H1 (cell line): ENCODE results near the gene SLC43A2. TPM values are rescaled to one million over a fixed set of nuclear protein-coding genes. Genes with fewer than 3 reads are reported as not detected.

Experiments used
- CTCF ChIA-PET: fragments of 300-600 bp; sonication (Branson Sonifier 250); formaldehyde crosslinking; loops from one replicate; lab custom pipeline; 2021; ENCODE audit not compliant: partially characterized antibody; lab: Charles Lee
- POLR2A ChIA-PET: fragments of 300-600 bp; sonication (Branson Sonifier 250); formaldehyde crosslinking; loops from one replicate; lab custom pipeline; 2021; ENCODE audit warnings: inconsistent platforms; ENCODE audit not compliant: partially characterized antibody; lab: Charles Lee
- DNase-seq, 2 experiments: peaks; one replicate each; pipeline versions ENCODE4 v3.0.0 to v3.0.0-alpha.2; 2010 to 2022; ENCODE audit warnings: low spot score in 2 of 2, low read depth in 1 of 2, mixed read lengths in 1 of 2
- FAIRE-seq: peaks from 2 replicates; lab custom pipeline; 2011; peaks lifted over from hg19 to GRCh38; lab: Jason Lieb, UNC
- H2AFZ ChIP-seq: 2 replicates; pipeline ENCODE4 v1.8.1; 2012; ENCODE audit warnings: low read length, inconsistent platforms
- H2AK5ac ChIP-seq: 2 replicates; pipeline ENCODE4 v1.6.1; 2013; ENCODE audit warnings: low read depth, low read length
- H2BK120ac ChIP-seq: replicated peaks from 2 replicates; pipeline ENCODE3; 2013; ENCODE audit warnings: low read depth, low read length, inconsistent platforms
- H2BK12ac ChIP-seq: 2 replicates; pipeline ENCODE4 v1.6.1; 2013; ENCODE audit warnings: low read depth, low read length
- H2BK15ac ChIP-seq: 2 replicates; pipeline ENCODE4 v1.6.1; 2013; ENCODE audit warnings: low read length
- H2BK20ac ChIP-seq: 2 replicates; pipeline ENCODE4 v1.6.1; 2013; ENCODE audit warnings: low read length
- H2BK5ac ChIP-seq: 2 replicates; pipeline ENCODE4 v1.6.1; 2013; ENCODE audit warnings: low read depth, low read length
- H3K14ac ChIP-seq: 2 replicates; pipeline ENCODE4 v1.6.1; 2013; ENCODE audit warnings: inconsistent platforms; ENCODE audit not compliant: insufficient read length
- H3K18ac ChIP-seq: 2 replicates; pipeline ENCODE4 v1.6.1; 2013; ENCODE audit warnings: low read length; ENCODE audit errors: extremely low read depth
- H3K23ac ChIP-seq: 2 replicates; pipeline ENCODE4 v1.6.1; 2013; ENCODE audit warnings: inconsistent platforms; ENCODE audit not compliant: insufficient read length
- H3K23me2 ChIP-seq: 2 replicates; pipeline ENCODE4 v1.6.1; 2013; ENCODE audit warnings: low read depth, low read length
- H3K27ac ChIP-seq: 2 replicates; pipeline ENCODE4 v1.6.1; 2011; ENCODE audit warnings: low read depth, low read length, inconsistent platforms
- H3K27me3 ChIP-seq, 4 experiments: replicated peaks in 1 of 4; 1 replicate in 1 of 4; 2 replicates in 3 of 4; pipeline versions ENCODE4 v1.6.1 to v1.8.1; 2011 to 2013; ENCODE audit warnings: low read length in 3 of 4, mild to moderate bottlenecking in 3 of 4, inconsistent platforms in 2 of 4, mixed read lengths in 2 of 4, moderate library complexity in 1 of 4; ENCODE audit not compliant: control insufficient read depth in 3 of 4, insufficient read depth in 3 of 4; ENCODE audit errors: extremely low read depth in 1 of 4
- H3K36me3 ChIP-seq, 4 experiments: 2 replicates each; pipeline versions ENCODE4 v1.6.1 to v1.8.1; 2011 to 2013; ENCODE audit warnings: mild to moderate bottlenecking in 4 of 4, low read length in 3 of 4, moderate library complexity in 2 of 4, control low read depth in 1 of 4, inconsistent platforms in 1 of 4; ENCODE audit not compliant: insufficient read depth in 4 of 4, control insufficient read depth in 2 of 4
- H3K4ac ChIP-seq: replicated peaks from 2 replicates; pipeline ENCODE3; 2013; ENCODE audit warnings: low read length, low read depth, mixed read lengths, inconsistent platforms; ENCODE audit not compliant: insufficient read length
- H3K4me1 ChIP-seq, 4 experiments: replicated peaks in 1 of 4; 1 replicate in 1 of 4; 2 replicates in 3 of 4; pipeline versions ENCODE4 v1.6.1 to v1.8.1; 2011 to 2013; ENCODE audit warnings: low read length in 3 of 4, inconsistent platforms in 2 of 4, mixed read lengths in 1 of 4; ENCODE audit not compliant: insufficient read depth in 4 of 4, control insufficient read depth in 3 of 4
- H3K4me2 ChIP-seq, 2 experiments: 2 replicates each; pipeline versions ENCODE4 v1.6.1 to v1.8.1; 2011 to 2013; ENCODE audit warnings: low read depth in 2 of 2, low read length in 2 of 2, control low read depth in 1 of 2, inconsistent platforms in 1 of 2, mild to moderate bottlenecking in 1 of 2; ENCODE audit not compliant: insufficient read depth in 1 of 2
- H3K4me3 ChIP-seq, 4 experiments: fragments of 200-600, 300-600 bp in 1 of 4; sonication (generic), shearing (Covaris generic), sonication (Bioruptor Twin) in 1 of 4; 2 replicates each; pipeline versions ENCODE4 v1.5.1 to v1.8.1; 2011 to 2016; ENCODE audit warnings: low read length in 4 of 4, low read depth in 3 of 4, control low read depth in 2 of 4, inconsistent platforms in 2 of 4, mild to moderate bottlenecking in 2 of 4, mixed read lengths in 1 of 4, moderate library complexity in 1 of 4; ENCODE audit not compliant: insufficient read depth in 2 of 4; ENCODE audit errors: extremely low read depth in 1 of 4
- H3K56ac ChIP-seq: replicated peaks from 2 replicates; pipeline ENCODE3; 2013; ENCODE audit warnings: low read depth, mild to moderate bottlenecking, mixed read lengths, low read length, inconsistent platforms; ENCODE audit not compliant: insufficient read length
- H3K79me1 ChIP-seq: 2 replicates; pipeline ENCODE4 v1.6.1; 2013; ENCODE audit warnings: low read depth, low read length, control low read depth
- H3K79me2 ChIP-seq, 2 experiments: 2 replicates each; pipeline versions ENCODE4 v1.6.1 to v1.8.1; 2012 to 2013; ENCODE audit warnings: low read length in 2 of 2, mild to moderate bottlenecking in 2 of 2, inconsistent platforms in 1 of 2; ENCODE audit not compliant: insufficient read depth in 2 of 2, control insufficient read depth in 1 of 2
- H3K9ac ChIP-seq, 4 experiments: replicated peaks in 1 of 4; 1 replicate in 1 of 4; 2 replicates in 3 of 4; pipeline versions ENCODE4 v1.6.1 to v1.8.1; 2011 to 2013; ENCODE audit warnings: low read depth in 3 of 4, low read length in 3 of 4, control low read depth in 2 of 4, mild to moderate bottlenecking in 2 of 4, moderate library complexity in 2 of 4, inconsistent platforms in 1 of 4; ENCODE audit errors: extremely low read depth in 1 of 4
- H3K9me3 ChIP-seq, 2 experiments: 2 replicates each; pipeline versions ENCODE4 v1.6.1 to v1.8.1; 2012 to 2013; ENCODE audit warnings: mild to moderate bottlenecking in 2 of 2, moderate library complexity in 2 of 2, control low read depth in 1 of 2, inconsistent platforms in 1 of 2, low read depth in 1 of 2, low read length in 1 of 2, mixed read lengths in 1 of 2; ENCODE audit not compliant: insufficient read depth in 2 of 2
- H4K20me1 ChIP-seq, 2 experiments: replicated peaks in 1 of 2; 2 replicates each; pipeline versions ENCODE3 to v1.8.1; 2011 to 2013; ENCODE audit warnings: inconsistent platforms in 2 of 2, low read length in 2 of 2, mild to moderate bottlenecking in 1 of 2; ENCODE audit not compliant: insufficient read depth in 2 of 2, control insufficient read depth in 1 of 2
- H4K5ac ChIP-seq: 2 replicates; pipeline ENCODE4 v1.6.1; 2013; ENCODE audit warnings: low read length, low read depth, mixed read lengths, inconsistent platforms; ENCODE audit not compliant: insufficient read length
- H4K8ac ChIP-seq: 2 replicates; pipeline ENCODE4 v1.8.0; 2013; ENCODE audit warnings: mild to moderate bottlenecking, moderate library complexity, low read length, inconsistent platforms; ENCODE audit not compliant: insufficient read depth; ENCODE audit errors: extremely low read depth
- H4K91ac ChIP-seq: replicated peaks from 2 replicates; pipeline ENCODE3; 2013; ENCODE audit warnings: low read length, mixed read lengths, inconsistent platforms; ENCODE audit not compliant: insufficient read length
- ASH2L ChIP-seq: fragments of 200-600, 300-600 bp; sonication (generic); IDR thresholded peaks from one replicate; pipeline ENCODE4 v1.7.1; 2017; ENCODE audit warnings: low read length
- CHD1 ChIP-seq: IDR thresholded peaks from 2 replicates; pipeline ENCODE4 v1.6.1; 2012; ENCODE audit warnings: low read depth, low read length, improper control_type of control experiment
- GABPA ChIP-seq: IDR thresholded peaks from 2 replicates; pipeline ENCODE4 v1.6.1; 2011; ENCODE audit warnings: mild to moderate bottlenecking, low read length, moderate library complexity, borderline replicate concordance; ENCODE audit not compliant: insufficient read depth
- KDM4A ChIP-seq: IDR thresholded peaks from one replicate; pipeline ENCODE4 v1.7.1; 2012; ENCODE audit warnings: low read depth, mild to moderate bottlenecking, moderate library complexity, low read length, inconsistent platforms; ENCODE audit not compliant: severe bottlenecking
- SIN3A ChIP-seq, 2 experiments: IDR thresholded peaks in 1 of 2; conservative IDR thresholded peaks in 1 of 2; 2 replicates each; pipeline ENCODE4 v1.6.1; 2011 to 2012; ENCODE audit warnings: low read length in 2 of 2, improper control_type of control experiment in 1 of 2, low read depth in 1 of 2, mild to moderate bottlenecking in 1 of 2
- SUZ12 ChIP-seq: fragments of 200-600 bp; sonication (generic); IDR thresholded peaks from 2 replicates; pipeline ENCODE4 v1.6.1; 2012; ENCODE audit warnings: mild to moderate bottlenecking, inconsistent platforms, low read length, moderate library complexity, mixed read lengths
- WGBS, 2 experiments: shearing (Covaris generic) in 1 of 2; methylation state at CpG; one replicate each; pipeline versions ENCODE4 v1.1.6 to v1.1.7; 2013 to 2015; ENCODE audit warnings: low lambda C conversion rate in 2 of 2, mixed read lengths in 2 of 2, inconsistent platforms in 1 of 2, low coverage in 1 of 2, missing lambda C conversion rate in 1 of 2; ENCODE audit not compliant: insufficient replicate concordance in 2 of 2, insufficient coverage in 1 of 2, insufficient read length in 1 of 2; ENCODE audit errors: extremely low coverage in 1 of 2, missing lambda C conversion rate in 1 of 2; 5-methylcytosine and 5-hydroxymethylcytosine counted together
- polyA plus RNA-seq, 7 experiments: library from polyadenylated mRNA; depleted of rRNA in 3 of 7; stranded (reverse) in 5 of 7; unstranded in 2 of 7; fragments of >200 nt in 5 of 7; fragments of 200-250 nt in 2 of 7; gene quantifications; 1 replicate in 5 of 7; 2 replicates in 1 of 7; 4 replicates in 1 of 7; pipeline versions ENCODE4 v1.2.1 to v1.2.3, GENCODE V29; 2011 to 2013; ENCODE audit warnings: missing spikeins in 2 of 7, mixed read lengths in 2 of 7
- total RNA-seq: library from RNA; stranded (reverse); fragmentation: NEBNext Ultra II Directional; extraction: Animal tissue kit (Norgen Biotek cat#: 25700); gene quantifications from 2 replicates; pipeline ENCODE4 v1.2.1, GENCODE V29; 2021
- TF ChIP-seq, protein P1 (sequence below): IDR thresholded peaks from 2 replicates; pipeline ENCODE4 v1.6.1; 2011; ENCODE audit warnings: low read depth, mild to moderate bottlenecking, low read length; ENCODE audit not compliant: insufficient read depth

Gene SLC43A2
- total and polyA plus RNA-seq, 2 of the 8 experiments (the other 6 are each of a cell fraction or from before 2014, with no cell fraction given), result 6.6 to 10.5 TPM

DNA sequence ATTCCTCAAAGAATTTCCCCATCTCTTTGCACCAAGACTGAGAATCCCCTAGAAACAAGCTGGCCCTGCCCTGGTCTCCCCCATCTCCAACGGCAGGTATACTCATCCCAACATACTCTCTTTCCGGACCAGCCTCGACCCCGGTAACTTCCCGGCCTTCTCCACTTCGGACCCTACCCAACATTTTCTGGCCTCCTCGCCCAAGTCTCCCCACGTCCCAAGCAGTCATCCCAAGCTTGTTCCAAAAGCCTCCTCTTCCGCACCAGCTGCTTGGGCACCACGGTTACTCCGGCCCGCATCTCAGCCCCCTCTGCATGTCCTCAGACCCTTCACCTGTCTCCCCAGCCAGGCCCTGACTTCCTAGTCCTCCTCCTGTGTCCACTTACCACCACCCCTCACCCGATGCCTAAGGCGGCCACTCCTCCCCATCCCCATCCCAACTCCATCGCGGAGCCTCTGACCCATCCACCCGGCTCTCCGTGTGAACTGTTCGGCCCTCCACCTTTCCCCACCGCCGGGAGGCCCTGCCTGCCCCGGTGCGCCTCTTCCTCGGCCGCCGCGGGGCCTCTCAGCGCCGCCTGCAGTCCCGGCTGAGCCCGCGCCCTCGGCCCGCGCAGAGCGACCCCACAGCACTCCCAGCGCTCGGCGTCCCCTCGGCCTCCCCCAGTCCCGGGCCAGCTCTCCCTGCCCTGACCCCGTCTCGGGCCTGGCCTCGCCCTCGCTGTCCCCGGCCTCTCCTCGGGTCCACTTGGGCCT, 67.0 kb downstream of the SLC43A2 start:
- CTCF ChIA-PET, result interaction anchor here (0.8 to 1.7 kb wide), 10 partner anchors 11 to 87 kb away, joined by 3 to 9 read pairs (median 4); partner anchors contain the start of gene SLC43A2
- H3K9ac ChIP-seq, result peak overlapping the region; percentile 16 to 81 (median 56)
- peak in 1 of 2 experiments; percentile 62 for DNase-seq

More for the DNA sequence above, 67.0 kb downstream of the SLC43A2 start:
- no peak overlapping the region for H3K14ac ChIP-seq
- H3K79me2 ChIP-seq, result peaks cover 7 to 49% of the 10 kb centered on the region in 2 experiments; a peak in 3 of 4 replicates
- H4K5ac ChIP-seq, result no peak overlapping the region
- H3K27me3 ChIP-seq, result peaks cover 0 to 4% (median 0%) of the 10 kb centered on the region in 4 experiments; a peak in 1 of 7 replicates
- FAIRE-seq, result no peak
- H3K4ac ChIP-seq, result no peak overlapping the region
- H3K4me2 ChIP-seq, result peak overlapping the region; percentile 93 to 97
- no peak overlapping the region; the same call in 1 of the 2 replicates for H2BK12ac ChIP-seq
- peak overlapping the region; percentile 45 to 89 (median 68) for H3K4me3 ChIP-seq
- H2BK15ac ChIP-seq, result no peak overlapping the region
- 14% methylated on average over 37 of the region's 47 CpGs; no CpG with 5 or more reads in 1 of the 2 experiments for WGBS, 2 experiments
- H4K91ac ChIP-seq, result no peak overlapping the region
- H2AK5ac ChIP-seq, result 0 out of 2 replicates have a peak overlapping the region, but pooled peaks have one; percentile 24
- no peak overlapping the region for H2BK5ac ChIP-seq
- H3K79me1 ChIP-seq, result peaks cover 23% of the 10 kb centered on the region
- 0 out of 4 replicates have a peak, but pooled peaks of 1 of the 2 experiments have one; percentile 21 for TF ChIP-seq SIN3A (conservative IDR thresholded peaks at IDR 0.05 in 1 of 2, IDR thresholded peaks at IDR 0.05 in 1 of 2; ENCODE audit: low read depth in 1 of 2, low read length in 2 of 2)
- peak; percentile 37 for TF ChIP-seq KDM4A
- TF ChIP-seq, protein P1, sequence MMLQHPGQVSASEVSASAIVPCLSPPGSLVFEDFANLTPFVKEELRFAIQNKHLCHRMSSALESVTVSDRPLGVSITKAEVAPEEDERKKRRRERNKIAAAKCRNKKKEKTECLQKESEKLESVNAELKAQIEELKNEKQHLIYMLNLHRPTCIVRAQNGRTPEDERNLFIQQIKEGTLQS, result no peak
- TF ChIP-seq CHD1, result no peak
- TF ChIP-seq ASH2L, result peak; percentile 45
- no peak for TF ChIP-seq GABPA
- TF ChIP-seq SUZ12, result 0 out of 2 replicates have a peak, but pooled peaks have one; percentile 26
- no peaks in the 10 kb centered on the region for H3K9me3 ChIP-seq
- no peak overlapping the region for H2BK120ac ChIP-seq
- no peak overlapping the region for H3K18ac ChIP-seq
- H2AFZ ChIP-seq, result no peak overlapping the region
- no peak overlapping the region for H2BK20ac ChIP-seq
- no peak overlapping the region for H3K23ac ChIP-seq
- peak overlapping the region; percentile 57; the same call in 1 of the 2 replicates for H4K8ac ChIP-seq
- H3K23me2 ChIP-seq, result peaks cover 4% of the 10 kb centered on the region; the same call in 1 of the 2 replicates
- peaks cover 0 to 10% (median 5%) of the 10 kb centered on the region in 4 experiments; a peak in 4 of 7 replicates for H3K4me1 ChIP-seq
- no peak overlapping the region for H3K27ac ChIP-seq
- peaks cover 18 to 28% of the 10 kb centered on the region in 2 experiments for H4K20me1 ChIP-seq
- peaks cover 0 to 3% (median 1%) of the 10 kb centered on the region in 4 experiments; a peak in 4 of 8 replicates for H3K36me3 ChIP-seq
- POLR2A ChIA-PET, result interaction anchor here (0.8 to 3.3 kb wide), 8 partner anchors 11 to 176 kb away, joined by 3 to 14 read pairs (median 4); partner anchors contain the start of gene INPP5K
- no peak overlapping the region for H3K56ac ChIP-seq
